ENCODE results near the gene NPLOC4. TPM values are rescaled to one million over a fixed set of nuclear protein-coding genes. Genes with fewer than 3 reads are reported as not detected.

Gene NPLOC4
- total RNA-seq, 3 donors from 2014 or later: 78.4 to 89.5 (median 78.6) TPM

- peak in 1 of 3 donors; percentile 56 for DNase-seq
- H3K9me3 ChIP-seq: no peaks in the 10 kb centered on the region
- intact Hi-C loops (cut with DNase I, micrococcal nuclease): no loop called here
- H3K36me3 ChIP-seq (ENCODE audit: low read depth): peaks cover 7% of the 10 kb centered on the region
- no peaks in the 10 kb centered on the region for H3K4me1 ChIP-seq (ENCODE audit: low read depth)
- TF ChIP-seq CTCF (IDR thresholded peaks at IDR 0.05): peak; percentile 45
- no peak overlapping the region for H3K4me3 ChIP-seq
- peak; percentile 94 for ATAC-seq
Observed at GRCh38 chr17:81601525-81602120, 35.3 kb downstream of the NPLOC4 start.

GRCh38 chr17:81599719-81600486 lies 37.0 kb downstream of the NPLOC4 start:
- ATAC-seq (no peak), DNase-seq (peak in 1 of 3 donors; percentile 23)
- intact Hi-C loops (cut with DNase I, micrococcal nuclease): no loop called here
- no peak for TF ChIP-seq CTCF (IDR thresholded peaks at IDR 0.05)
- Histone ChIP-seq H3K9me3 (no peaks in the 10 kb centered on the region), H3K36me3 (ENCODE audit: low read depth) (peaks cover 5% of the 10 kb centered on the region), H3K4me3 (no peak overlapping the region), H3K4me1 (ENCODE audit: low read depth) (no peaks in the 10 kb centered on the region)

- Histone ChIP-seq H3K9me3 (no peaks in the 10 kb centered on the region), H3K4me1 (ENCODE audit: low read depth) (no peaks in the 10 kb centered on the region), H3K4me3 (no peak overlapping the region), H3K36me3 (ENCODE audit: low read depth) (peaks cover 21% of the 10 kb centered on the region)
- intact Hi-C loops (cut with DNase I, micrococcal nuclease): no loop called here
- DNase-seq: no peak
- ATAC-seq: no peak
- no peak for TF ChIP-seq CTCF (IDR thresholded peaks at IDR 0.05)
Observed at GRCh38 chr17:81593105-81593871, 43.6 kb downstream of the NPLOC4 start.

GRCh38 chr17:81591971-81592370 lies 44.9 kb downstream of the NPLOC4 start:
- TF ChIP-seq CTCF (IDR thresholded peaks at IDR 0.05): no peak
- ATAC-seq: no peak
- Histone ChIP-seq H3K4me3 (no peak overlapping the region), H3K36me3 (ENCODE audit: low read depth) (peaks cover 23% of the 10 kb centered on the region), H3K9me3 (no peaks in the 10 kb centered on the region), H3K4me1 (ENCODE audit: low read depth) (no peaks in the 10 kb centered on the region)
- intact Hi-C loops (cut with DNase I, micrococcal nuclease): no loop called here
- no peak for DNase-seq

- intact Hi-C loops (cut with DNase I, micrococcal nuclease): no loop called here
- no peaks in the 10 kb centered on the region for H3K9me3 ChIP-seq
- DNase-seq (no peak), ATAC-seq (no peak)
- H3K4me1 ChIP-seq (ENCODE audit: low read depth): no peaks in the 10 kb centered on the region
- H3K36me3 ChIP-seq (ENCODE audit: low read depth): peaks cover 23% of the 10 kb centered on the region
- H3K4me3 ChIP-seq: no peak overlapping the region
- no peak for TF ChIP-seq CTCF (IDR thresholded peaks at IDR 0.05)
Observed at GRCh38 chr17:81590121-81590520, 46.8 kb downstream of the NPLOC4 start.

Data from mucosa of descending colon (tissue), 3 donors.